ENCODE measurements around the gene CLIP4.

DNA sequence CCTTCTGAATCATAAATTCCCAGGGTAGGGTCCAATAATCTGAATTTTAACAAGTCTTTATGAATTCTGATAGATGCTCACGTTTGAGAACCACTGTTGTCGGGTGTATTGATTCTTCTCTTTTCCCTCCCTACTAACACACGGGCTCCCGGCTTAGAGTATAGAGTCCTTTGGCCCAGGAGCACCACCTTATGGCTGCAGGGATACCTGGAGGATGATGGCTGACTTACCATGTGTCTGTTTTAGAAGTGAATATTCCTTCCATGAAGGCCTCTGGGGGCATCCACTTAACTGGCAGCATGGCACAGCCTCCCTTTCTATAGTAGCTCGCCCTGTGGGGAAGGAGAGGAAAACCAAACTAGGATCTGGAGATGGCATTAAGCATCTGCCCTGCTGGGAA lies 91.7 kb downstream of the CLIP4 start:
- TF ChIP-seq, protein P1, sequence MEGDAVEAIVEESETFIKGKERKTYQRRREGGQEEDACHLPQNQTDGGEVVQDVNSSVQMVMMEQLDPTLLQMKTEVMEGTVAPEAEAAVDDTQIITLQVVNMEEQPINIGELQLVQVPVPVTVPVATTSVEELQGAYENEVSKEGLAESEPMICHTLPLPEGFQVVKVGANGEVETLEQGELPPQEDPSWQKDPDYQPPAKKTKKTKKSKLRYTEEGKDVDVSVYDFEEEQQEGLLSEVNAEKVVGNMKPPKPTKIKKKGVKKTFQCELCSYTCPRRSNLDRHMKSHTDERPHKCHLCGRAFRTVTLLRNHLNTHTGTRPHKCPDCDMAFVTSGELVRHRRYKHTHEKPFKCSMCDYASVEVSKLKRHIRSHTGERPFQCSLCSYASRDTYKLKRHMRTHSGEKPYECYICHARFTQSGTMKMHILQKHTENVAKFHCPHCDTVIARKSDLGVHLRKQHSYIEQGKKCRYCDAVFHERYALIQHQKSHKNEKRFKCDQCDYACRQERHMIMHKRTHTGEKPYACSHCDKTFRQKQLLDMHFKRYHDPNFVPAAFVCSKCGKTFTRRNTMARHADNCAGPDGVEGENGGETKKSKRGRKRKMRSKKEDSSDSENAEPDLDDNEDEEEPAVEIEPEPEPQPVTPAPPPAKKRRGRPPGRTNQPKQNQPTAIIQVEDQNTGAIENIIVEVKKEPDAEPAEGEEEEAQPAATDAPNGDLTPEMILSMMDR (IDR thresholded peaks at IDR 0.05; ENCODE audit: borderline replicate concordance, extremely low read depth, low read length, poor library complexity, severe bottlenecking) = no peak
- TF ChIP-seq EZH2 (IDR thresholded peaks at IDR 0.05; ENCODE audit: borderline replicate concordance, low read depth, low read length, severe bottlenecking) = no peak

All from DND-41 (cell line).